Hypothalamus (tissue), 51 donors: Measurements from ENCODE around the gene SPRY2.

Source experiments
- DNase-seq, 51 donors: peaks; one replicate each; lab custom pipeline; 2025; lab: John Stamatoyannopoulos, UW

SPRY2 gene

DNA sequence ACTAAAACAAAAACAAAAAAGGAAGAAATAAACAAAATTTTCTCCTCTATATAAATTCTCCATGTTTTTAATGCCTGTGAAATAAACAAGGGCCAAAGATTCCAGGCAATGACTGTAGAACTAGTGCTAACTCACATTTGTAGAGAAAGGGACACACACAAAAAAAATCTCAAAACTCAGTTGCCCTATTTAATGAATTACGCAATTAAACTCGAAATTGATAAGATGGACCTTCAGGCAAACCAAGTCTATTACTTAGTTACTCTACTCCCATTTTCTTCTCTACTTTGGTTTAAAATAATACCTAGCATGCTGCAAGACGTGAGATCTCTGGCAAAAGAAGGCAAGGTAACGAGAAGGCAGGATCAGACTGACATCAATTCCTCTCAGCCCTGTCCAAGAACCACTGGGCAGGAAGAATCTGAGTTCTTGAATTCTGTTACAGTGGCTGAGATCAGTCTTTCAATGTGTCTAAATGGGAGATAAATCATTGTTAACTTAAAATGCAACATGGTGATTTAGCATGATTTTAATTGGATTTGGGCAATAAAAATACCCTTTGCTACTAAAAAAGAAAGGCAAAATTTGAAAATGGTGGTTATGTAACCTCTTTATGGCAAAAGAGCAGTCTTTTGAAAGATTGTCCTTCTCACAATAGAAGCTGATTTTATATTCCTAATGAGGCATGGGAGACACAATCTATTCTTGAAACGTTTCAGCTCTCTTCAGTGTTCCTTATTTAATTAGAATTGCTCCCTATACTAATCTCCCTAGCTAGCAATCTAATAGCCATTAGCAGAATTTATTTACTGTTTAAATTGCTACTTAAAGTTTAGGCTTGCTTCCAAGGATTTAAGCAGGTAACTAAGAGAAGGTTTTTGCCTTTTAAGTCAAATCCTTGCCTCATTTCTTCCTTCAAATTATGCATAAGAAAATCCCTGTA is 25.9 kb downstream of the SPRY2 start:
- DNase-seq = no peak

DNA sequence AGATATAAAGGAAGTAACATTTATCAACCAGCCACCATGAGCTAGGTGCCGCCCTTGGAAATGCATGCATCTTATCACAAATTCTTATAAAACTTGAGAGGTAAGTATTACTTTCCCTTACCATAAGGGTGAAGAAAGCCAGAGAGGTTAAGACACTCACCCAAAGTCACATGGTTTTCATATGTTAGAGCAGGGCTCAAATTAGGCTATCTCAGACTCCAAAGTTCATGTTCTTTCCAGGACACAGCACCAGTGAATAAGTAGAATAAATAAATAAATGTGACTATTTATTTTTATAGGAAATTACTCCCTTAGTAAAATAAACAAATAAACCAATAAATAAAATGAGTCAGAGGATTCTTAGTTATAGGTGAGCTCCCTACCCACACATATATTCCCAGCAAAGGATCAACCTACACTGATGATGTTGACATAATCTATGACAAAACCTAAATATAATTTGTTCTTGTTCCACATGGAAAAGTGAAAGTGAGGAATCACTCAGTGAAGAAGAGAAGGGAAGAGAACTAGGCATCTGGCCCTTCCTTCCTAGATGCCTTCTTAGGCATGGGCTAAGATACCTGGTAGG is 27.2 kb downstream of the SPRY2 start:
- DNase-seq = no peak

DNA sequence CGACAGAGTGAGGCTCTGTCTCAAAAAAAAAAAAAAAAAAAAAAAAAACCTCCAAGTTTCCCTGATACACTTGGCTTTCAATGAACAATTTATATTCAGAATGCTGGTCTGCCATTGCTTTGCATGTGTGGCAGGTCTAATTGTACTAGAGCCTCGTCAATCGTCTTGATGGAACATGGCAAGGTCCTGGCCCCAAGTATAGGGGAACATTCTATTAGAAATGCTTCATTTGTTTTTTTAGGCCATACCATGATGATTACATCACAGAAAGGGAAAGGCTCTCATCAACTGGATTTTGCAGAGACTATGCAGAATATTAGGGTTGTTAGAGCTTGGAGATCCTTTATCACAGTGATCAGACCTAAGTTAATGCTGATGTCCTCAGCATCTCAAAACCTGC is 28.0 kb downstream of the SPRY2 start:
- DNase-seq = no peak

DNA sequence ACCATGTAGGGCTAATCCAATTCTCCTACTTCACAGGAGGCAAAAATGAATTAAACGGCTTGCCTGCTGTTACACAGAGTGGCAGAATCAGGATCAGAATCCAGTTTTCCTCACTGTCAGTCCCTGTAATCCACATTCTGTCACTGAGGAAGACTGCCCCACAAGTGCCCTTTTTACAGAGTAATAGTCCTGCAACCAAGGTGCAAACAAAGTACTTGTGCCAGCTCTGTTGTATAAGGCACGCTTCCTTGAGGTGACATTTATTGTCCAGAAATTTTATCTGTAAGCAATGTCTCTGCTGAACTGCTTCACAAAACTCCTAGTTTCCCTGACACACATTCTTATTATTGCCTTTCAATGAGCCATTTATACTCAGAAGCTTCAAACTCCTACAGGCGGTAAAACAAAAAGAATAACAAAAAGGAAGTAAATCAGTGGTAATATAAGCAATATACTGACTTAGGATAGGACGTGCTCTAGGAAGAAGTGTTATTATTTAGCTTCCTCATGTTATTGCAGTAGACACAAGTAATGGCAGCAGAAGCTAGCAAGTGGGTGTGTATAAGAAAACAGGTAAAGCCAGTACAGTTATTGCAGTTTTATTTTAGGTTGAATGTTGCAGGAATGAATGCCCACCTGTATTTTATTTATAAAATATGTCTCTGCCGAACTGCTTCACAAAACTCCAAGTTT is 28.8 kb downstream of the SPRY2 start:
- DNase-seq = no peak

DNA sequence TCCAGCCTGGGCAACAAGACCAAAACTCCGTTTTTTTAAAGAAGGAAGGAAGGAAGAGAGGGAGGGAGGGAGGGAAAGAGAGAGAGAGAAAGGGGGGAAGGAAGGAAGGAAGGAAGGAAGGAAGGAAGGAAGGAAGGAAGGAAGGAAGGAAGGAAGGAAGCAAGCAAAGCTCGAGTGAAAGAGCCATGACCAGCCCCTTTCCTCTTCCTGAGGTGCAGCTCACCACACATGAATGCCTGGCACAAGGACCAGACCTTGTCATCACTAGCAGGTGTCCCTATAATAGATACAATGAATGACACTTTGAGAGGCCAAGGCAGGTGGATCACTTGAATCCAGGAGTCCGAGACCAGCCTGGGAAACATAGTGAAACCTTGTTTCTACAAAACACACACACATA is 31.0 kb downstream of the SPRY2 start:
- no peak for DNase-seq

DNA sequence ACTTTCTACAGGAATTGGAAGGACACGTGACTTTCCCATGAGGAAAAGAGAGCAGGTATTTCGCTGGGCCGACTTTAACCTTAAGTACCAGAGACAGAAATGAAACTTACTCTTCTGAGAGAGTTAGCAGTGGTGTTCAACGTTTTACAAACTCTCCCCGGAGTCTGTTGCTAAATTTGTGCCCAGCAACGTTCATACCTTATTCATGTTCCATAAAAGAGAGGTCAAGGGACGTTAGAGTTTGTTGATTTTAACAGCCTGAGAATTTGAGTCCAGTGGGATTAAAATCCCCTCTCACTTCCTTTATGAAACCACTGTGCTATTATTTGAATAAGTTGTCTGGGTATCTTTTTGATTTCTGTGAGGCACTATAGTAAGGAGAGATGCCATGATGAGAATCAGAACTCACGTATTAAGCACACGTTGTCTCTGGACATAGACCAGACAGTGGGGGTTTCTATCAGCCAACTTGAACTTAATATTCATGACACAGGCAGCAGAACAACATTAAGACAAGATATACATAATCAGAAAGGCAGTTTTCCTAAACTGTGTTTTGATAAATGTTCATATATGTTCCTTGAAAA is 33.4 kb downstream of the SPRY2 start:
- no peak for DNase-seq

DNA sequence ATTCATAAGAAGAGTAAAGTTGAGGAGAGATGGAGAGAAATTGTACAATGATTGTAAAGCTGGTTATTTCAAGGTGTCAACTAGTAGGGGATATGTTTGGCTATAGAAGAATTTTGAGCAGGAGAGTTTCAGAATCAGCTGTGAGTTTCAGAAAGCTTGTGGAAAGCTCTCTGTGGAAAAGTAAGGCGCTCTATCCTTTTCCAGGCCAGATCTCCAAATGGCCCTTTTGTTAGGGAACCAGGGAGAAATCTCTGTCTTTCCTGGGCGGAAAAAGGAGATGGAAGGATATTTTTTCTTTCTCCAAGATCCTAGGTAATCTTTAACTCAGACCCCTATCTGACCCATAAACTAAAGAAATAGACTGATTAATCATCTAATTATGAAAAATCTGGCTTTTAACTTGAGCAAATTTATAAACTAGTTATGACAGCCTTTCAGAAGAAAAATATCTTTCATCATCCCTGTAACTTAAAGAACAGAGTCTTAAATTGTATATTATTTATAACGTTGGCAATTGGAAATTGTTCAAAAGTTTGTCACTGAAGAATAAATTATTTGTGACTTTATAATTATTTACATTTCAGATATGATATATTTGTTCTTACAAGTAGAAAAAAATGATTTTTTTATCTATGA is 34.5 kb downstream of the SPRY2 start:
- DNase-seq = no peak

DNA sequence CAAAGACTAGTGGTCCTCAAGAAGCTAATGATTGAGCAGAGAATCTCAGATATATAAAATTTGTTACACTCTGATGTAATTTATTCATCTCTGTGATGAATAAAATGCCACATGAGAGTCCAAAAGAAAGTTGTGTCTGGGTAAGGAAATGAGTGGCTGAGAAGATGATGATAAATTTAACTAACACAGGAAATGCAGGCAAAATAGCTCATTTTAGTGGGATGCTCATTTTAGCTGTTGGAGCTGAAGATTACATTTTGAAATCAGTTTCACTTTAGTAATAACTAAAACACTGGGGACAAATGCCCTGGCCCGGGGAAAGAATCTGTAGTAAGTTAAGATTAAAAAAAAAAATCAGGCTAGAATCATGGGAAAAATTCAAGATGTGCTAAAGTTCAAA is 35.2 kb downstream of the SPRY2 start:
- no peak for DNase-seq

DNA sequence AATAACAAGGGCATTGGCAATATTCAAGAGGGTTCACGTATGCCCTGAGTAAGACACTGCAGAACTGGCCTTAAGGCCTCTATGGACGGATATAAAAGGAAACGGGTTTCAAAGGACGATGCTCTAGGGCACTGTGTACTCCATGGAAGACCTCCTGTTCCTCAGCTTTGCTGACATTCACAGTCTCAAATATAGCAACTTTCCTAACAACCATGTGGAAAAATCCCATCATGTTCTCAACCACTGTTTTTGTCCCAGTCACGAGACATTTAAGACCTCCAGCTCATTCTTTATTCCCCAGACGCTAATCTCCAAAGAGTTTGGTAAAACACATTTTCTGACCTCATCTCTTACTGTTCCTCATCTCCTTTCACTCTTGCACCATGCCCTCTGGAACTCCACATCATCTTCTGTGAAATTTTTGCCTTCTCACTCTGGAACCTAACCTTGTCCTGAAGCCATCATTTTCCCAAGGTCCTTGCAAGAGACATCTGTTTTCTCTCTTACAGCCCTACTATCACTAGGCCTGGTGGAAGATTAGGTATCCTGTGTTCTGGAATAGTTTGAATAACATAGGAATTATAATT is 37.6 kb downstream of the SPRY2 start:
- no peak for DNase-seq

DNA sequence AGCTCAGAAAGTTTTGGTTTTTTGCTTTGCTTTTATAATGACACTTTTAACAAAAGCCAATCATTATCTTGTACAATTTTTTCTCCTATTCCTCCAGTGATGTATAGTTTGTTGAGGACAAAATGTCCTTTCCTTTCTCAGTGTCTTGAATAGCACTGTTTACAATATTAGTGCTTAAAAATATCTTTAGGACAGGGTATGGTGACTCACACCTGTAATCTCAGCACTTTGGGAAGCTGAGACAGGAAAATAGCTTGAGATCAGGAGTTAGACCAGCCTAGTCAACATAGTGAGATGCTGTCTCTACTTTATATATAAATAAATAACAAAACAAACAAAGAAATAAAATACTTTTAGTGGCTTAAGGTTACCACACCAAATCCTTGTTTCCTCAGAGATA is 41.9 kb downstream of the SPRY2 start:
- no peak for DNase-seq

DNA sequence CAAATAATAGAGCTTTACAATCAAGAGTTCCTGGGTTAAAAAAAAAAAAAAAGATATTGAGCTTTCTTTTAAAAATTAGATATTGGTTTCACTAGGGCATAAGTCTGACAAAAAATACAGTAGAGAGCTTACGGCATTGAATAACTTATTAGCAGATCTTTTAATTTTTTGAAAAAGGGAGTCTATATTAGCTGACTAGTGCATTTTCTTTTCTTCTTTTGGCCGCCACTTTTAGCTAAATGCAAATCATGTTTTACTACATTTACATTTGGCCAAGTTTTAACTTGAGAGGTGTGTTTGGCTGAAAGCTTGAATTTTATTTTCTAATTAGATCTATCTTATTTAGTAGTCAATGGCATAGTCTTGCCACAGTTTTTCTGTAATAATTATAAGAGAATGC is 43.4 kb downstream of the SPRY2 start:
- DNase-seq = no peak

DNA sequence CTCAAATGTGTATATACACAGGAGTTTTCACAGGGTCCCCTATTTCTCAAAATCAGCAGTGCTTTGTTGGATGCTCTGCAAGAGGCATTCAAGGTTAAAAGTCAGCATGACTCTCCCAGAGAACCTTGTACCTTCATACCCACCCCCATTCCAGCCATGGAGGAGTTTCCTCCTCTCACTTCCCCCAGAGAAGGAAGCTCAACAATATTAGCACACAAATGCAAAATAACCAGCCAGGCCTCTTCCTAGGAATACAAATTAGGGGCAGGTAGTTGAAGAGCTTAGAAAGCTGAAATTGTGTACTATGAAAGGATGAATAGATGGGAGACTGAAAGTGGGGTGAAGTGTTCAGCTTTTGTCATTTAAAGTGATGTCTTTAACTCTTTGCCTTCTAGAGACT is 43.8 kb downstream of the SPRY2 start:
- DNase-seq = no peak

DNA sequence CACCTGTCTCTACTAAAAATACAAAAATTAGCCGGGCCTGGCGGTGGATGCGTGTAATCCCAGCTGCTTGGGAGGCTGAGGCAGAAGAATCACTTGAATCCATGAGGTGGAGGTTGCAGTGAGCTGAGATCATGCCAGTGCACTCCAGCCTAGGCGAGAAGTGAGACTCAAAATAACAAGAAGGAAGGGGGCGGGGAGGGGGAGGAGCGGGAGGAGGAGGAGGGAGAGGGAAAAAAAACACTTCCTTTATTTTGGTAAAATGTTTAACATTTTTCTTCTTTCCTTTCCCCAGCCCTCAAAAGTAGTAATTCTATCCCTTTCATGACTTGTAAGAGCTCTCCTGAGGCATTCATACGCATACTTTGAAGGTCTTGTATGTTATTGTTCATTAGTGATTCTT is 44.3 kb downstream of the SPRY2 start:
- DNase-seq = no peak

DNA sequence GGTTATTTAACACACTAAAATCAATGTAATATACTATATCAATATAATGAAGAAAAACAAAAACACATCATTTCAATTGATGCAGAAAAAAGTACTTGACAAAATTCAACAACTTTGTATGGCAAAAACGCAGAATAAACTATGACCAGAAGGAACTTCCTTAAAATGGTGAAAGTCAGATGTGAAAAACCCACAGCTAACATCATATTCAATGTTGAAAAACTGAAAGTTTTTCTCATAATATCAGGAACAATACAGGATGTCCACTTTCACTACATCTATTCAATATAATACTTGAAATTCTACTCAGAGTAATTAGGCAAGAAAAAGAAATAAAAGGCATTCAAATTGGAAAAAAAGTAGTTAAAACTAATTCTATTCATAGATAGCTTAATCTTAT is 50.3 kb downstream of the SPRY2 start:
- DNase-seq = no peak
